DND-41 (cell line): ENCODE results near the gene RAD51B.

Experiments used
- ATAC-seq: fragments of 200-7000 bp; cut with Tn5 transposase; 3 replicates; pipeline ENCODE4 v1.9.1; 2021; ENCODE audit warnings: low read depth; ENCODE audit not compliant: insufficient read depth
- DNase-seq: peaks from one replicate; pipeline ENCODE4 v3.0.0-alpha.2; 2020
- H2AFZ ChIP-seq: 2 replicates; pipeline ENCODE4 v1.6.0; 2012; ENCODE audit warnings: low read depth, low read length
- H3K27ac ChIP-seq: 2 replicates; pipeline ENCODE4 v1.5.1; 2012; ENCODE audit warnings: low read length, inconsistent platforms
- H3K27me3 ChIP-seq: fragments of 200-600 bp; sonication (generic); 2 replicates; pipeline ENCODE4 v1.6.0; 2012; ENCODE audit warnings: low read length, mild to moderate bottlenecking, inconsistent platforms; ENCODE audit not compliant: insufficient read depth, poor library complexity
- H3K36me3 ChIP-seq: 2 replicates; pipeline ENCODE4 v1.5.1; 2012; ENCODE audit warnings: low read length, inconsistent platforms; ENCODE audit not compliant: insufficient read depth
- H3K4me1 ChIP-seq: 2 replicates; pipeline ENCODE4 v1.5.1; 2012; ENCODE audit warnings: mild to moderate bottlenecking, low read length; ENCODE audit not compliant: insufficient read depth
- H3K4me2 ChIP-seq: 2 replicates; pipeline ENCODE4 v1.6.0; 2012; ENCODE audit warnings: mild to moderate bottlenecking, moderate library complexity, low read length, inconsistent platforms; ENCODE audit not compliant: insufficient read depth
- H3K4me3 ChIP-seq, 2 experiments: fragments of 200-600 bp in 1 of 2; shearing (Covaris generic) in 1 of 2; 2 replicates each; pipeline ENCODE4 v1.5.1; 2012 to 2016; ENCODE audit warnings: inconsistent platforms in 2 of 2, low read length in 2 of 2, mild to moderate bottlenecking in 2 of 2, low read depth in 1 of 2, moderate library complexity in 1 of 2
- H3K79me2 ChIP-seq: 2 replicates; pipeline ENCODE4 v1.6.0; 2012; ENCODE audit warnings: low read length, inconsistent platforms; ENCODE audit not compliant: insufficient read depth
- H3K9ac ChIP-seq: 2 replicates; pipeline ENCODE4 v1.6.0; 2012; ENCODE audit warnings: low read depth, mild to moderate bottlenecking, inconsistent platforms, low read length, moderate library complexity
- H3K9me3 ChIP-seq: 2 replicates; pipeline ENCODE4 v1.5.1; 2012; ENCODE audit warnings: low read length, moderate library complexity, mild to moderate bottlenecking, inconsistent platforms; ENCODE audit not compliant: insufficient read depth, severe bottlenecking
- H4K20me1 ChIP-seq: 2 replicates; pipeline ENCODE4 v1.6.0; 2012; ENCODE audit warnings: low read length; ENCODE audit not compliant: insufficient read depth
- CTCF ChIP-seq: IDR thresholded peaks from 2 replicates; pipeline ENCODE4 v1.5.1; 2012; ENCODE audit warnings: borderline replicate concordance, low read length, moderate library complexity, mild to moderate bottlenecking; ENCODE audit not compliant: poor library complexity, severe bottlenecking; ENCODE audit errors: extremely low read depth
- EZH2 ChIP-seq: IDR thresholded peaks from 3 replicates; pipeline ENCODE4 v1.6.1; 2012; ENCODE audit warnings: borderline replicate concordance, low read depth, mild to moderate bottlenecking, moderate library complexity, low read length, inconsistent platforms; ENCODE audit not compliant: severe bottlenecking

Gene RAD51B

GRCh38 chr14:68011406-68012028 lies 191.9 kb downstream of the RAD51B start:
- DNase-seq (no peak), ATAC-seq (no peak)
- H3K4me1 ChIP-seq: no peaks in the 10 kb centered on the region
- no peak overlapping the region for H3K4me2 ChIP-seq
- no peaks in the 10 kb centered on the region for H3K36me3 ChIP-seq
- no peaks in the 10 kb centered on the region for H3K27me3 ChIP-seq
- TF ChIP-seq EZH2 (no peak), CTCF (no peak)
- no peak overlapping the region for H3K4me3 ChIP-seq
- H3K9me3 ChIP-seq: peaks cover 3% of the 10 kb centered on the region
- H3K9ac ChIP-seq: no peak overlapping the region
- no peaks in the 10 kb centered on the region for H4K20me1 ChIP-seq
- no peak overlapping the region for H3K27ac ChIP-seq
- no peaks in the 10 kb centered on the region for H3K79me2 ChIP-seq
- no peak overlapping the region for H2AFZ ChIP-seq

GRCh38 chr14:68012871-68013270 lies 193.3 kb downstream of the RAD51B start:
- Histone ChIP-seq H3K4me3 (no peak overlapping the region), H2AFZ (no peak overlapping the region), H3K27me3 (no peaks in the 10 kb centered on the region), H3K36me3 (no peaks in the 10 kb centered on the region), H3K27ac (no peak overlapping the region), H3K79me2 (no peaks in the 10 kb centered on the region), H3K4me1 (no peaks in the 10 kb centered on the region), H3K9me3 (peaks cover 3% of the 10 kb centered on the region), H3K4me2 (no peak overlapping the region), H3K9ac (no peak overlapping the region), H4K20me1 (no peaks in the 10 kb centered on the region)
- ATAC-seq: no peak
- TF ChIP-seq CTCF (no peak), EZH2 (no peak)
- no peak for DNase-seq

GRCh38 chr14:68013326-68013725 lies 193.7 kb downstream of the RAD51B start:
- no peaks in the 10 kb centered on the region for H3K4me1 ChIP-seq
- H3K36me3 ChIP-seq: no peaks in the 10 kb centered on the region
- no peaks in the 10 kb centered on the region for H4K20me1 ChIP-seq
- no peak overlapping the region for H2AFZ ChIP-seq
- no peak for DNase-seq
- H3K79me2 ChIP-seq: no peaks in the 10 kb centered on the region
- H3K4me3 ChIP-seq: no peak overlapping the region
- TF ChIP-seq CTCF (no peak), EZH2 (no peak)
- H3K27me3 ChIP-seq: no peaks in the 10 kb centered on the region
- H3K9ac ChIP-seq: no peak overlapping the region
- no peak overlapping the region for H3K27ac ChIP-seq
- no peak for ATAC-seq
- H3K4me2 ChIP-seq: no peak overlapping the region
- H3K9me3 ChIP-seq: peaks cover 3% of the 10 kb centered on the region
